HepG2 (cell line): ENCODE measurements around the gene QKI. TPM values are rescaled to one million over a fixed set of nuclear protein-coding genes. Genes with fewer than 3 reads are reported as not detected.

ENCODE experiments used
- DRAP1 ChIP-seq: IDR thresholded peaks from 2 replicates; pipeline ENCODE4 v1.6.1; 2016; ENCODE audit warnings: missing genetic modification reagents, missing compliant biosample characterization
- ELF4 ChIP-seq: sonication (generic); formaldehyde crosslinking; IDR thresholded peaks from 2 replicates; pipeline ENCODE4 v1.5.0; 2020; ENCODE audit warnings: missing genetic modification reagents, mild to moderate bottlenecking, moderate library complexity, borderline replicate concordance
- KDM5A ChIP-seq: fragments of 200-600 bp; sonication (generic); IDR thresholded peaks from 2 replicates; pipeline ENCODE4 v1.7.0; 2018; ENCODE audit warnings: antibody characterized with exemption, mild to moderate bottlenecking, low read length, borderline replicate concordance
- LCORL ChIP-seq, 2 experiments: fragments of 450-650 bp in 1 of 2; sonication (generic) in 1 of 2; formaldehyde crosslinking in 1 of 2; IDR thresholded peaks; 2 replicates each; pipeline versions ENCODE4 v1.5.0 to v1.6.1; 2017 to 2020; ENCODE audit warnings: antibody characterized with exemption in 1 of 2, missing genetic modification reagents in 1 of 2
- NFAT5 ChIP-seq: sonication (generic); formaldehyde crosslinking; IDR thresholded peaks from 2 replicates; pipeline ENCODE4 v1.4.0; 2020; ENCODE audit warnings: missing genetic modification reagents
- THRA ChIP-seq: sonication (generic); formaldehyde crosslinking; IDR thresholded peaks from 2 replicates; pipeline ENCODE4 v1.4.0; 2020; ENCODE audit warnings: missing genetic modification reagents, borderline replicate concordance
- YY1 ChIP-seq: IDR thresholded peaks from 2 replicates; pipeline ENCODE4 v1.6.1; 2011; ENCODE audit warnings: low read length, low read depth, moderate library complexity, mild to moderate bottlenecking; ENCODE audit not compliant: insufficient read depth, insufficient replicate concordance
- ZBTB2 ChIP-seq: sonication (generic); formaldehyde crosslinking; IDR thresholded peaks from 2 replicates; pipeline ENCODE4 v1.8.0; 2022; ENCODE audit warnings: low read depth, missing genetic modification reagents
- ZBTB4 ChIP-seq: sonication (generic); formaldehyde crosslinking; IDR thresholded peaks from 2 replicates; pipeline ENCODE4 v1.4.0; 2020; ENCODE audit warnings: missing genetic modification reagents, mild to moderate bottlenecking, borderline replicate concordance
- ZFP41 ChIP-seq: sonication (generic); formaldehyde crosslinking; IDR thresholded peaks from 2 replicates; pipeline ENCODE4 v1.4.0; 2020; ENCODE audit warnings: mild to moderate bottlenecking, missing genetic modification reagents, borderline replicate concordance
- ZFP62 ChIP-seq: sonication (generic); formaldehyde crosslinking; IDR thresholded peaks from 2 replicates; pipeline ENCODE4 v1.4.0; 2020; ENCODE audit warnings: missing genetic modification reagents
- ZNF124 ChIP-seq: sonication (generic); formaldehyde crosslinking; IDR thresholded peaks from 2 replicates; pipeline ENCODE4 v1.4.0; 2020; ENCODE audit warnings: missing genetic modification reagents
- ZNF224 ChIP-seq: sonication (generic); formaldehyde crosslinking; IDR thresholded peaks from 2 replicates; pipeline ENCODE4 v1.5.0; 2020; ENCODE audit warnings: mild to moderate bottlenecking, missing genetic modification reagents
- ZNF558 ChIP-seq: sonication (generic); formaldehyde crosslinking; IDR thresholded peaks from 2 replicates; pipeline ENCODE4 v1.9.0; 2022; ENCODE audit warnings: mild to moderate bottlenecking, missing genetic modification reagents, borderline replicate concordance
- ZNF749 ChIP-seq: sonication (generic); formaldehyde crosslinking; IDR thresholded peaks from 2 replicates; pipeline ENCODE4 v1.8.0; 2022; ENCODE audit warnings: mild to moderate bottlenecking, missing genetic modification reagents, moderate library complexity, borderline replicate concordance
- polyA plus RNA-seq, 8 experiments: library from polyadenylated mRNA; depleted of rRNA in 3 of 8; stranded (reverse) in 7 of 8; unstranded in 1 of 8; fragments of >200 nt; fragmentation: Illumina TruSeq in 4 of 8; extraction: Trizol in 4 of 8; gene quantifications; 2 replicates each; pipeline versions ENCODE4 v1.2.1 to v1.2.3, GENCODE V29; 2011 to 2016; ENCODE audit warnings: low read depth in 4 of 8, missing spikeins in 1 of 8, mixed read lengths in 1 of 8; ENCODE audit not compliant: insufficient read depth in 1 of 8
- total RNA-seq, 5 experiments: library from RNA; depleted of rRNA; stranded (reverse); fragments of >200 nt; fragmentation: Illumina TruSeq; extraction: Trizol; gene quantifications; 2 replicates each; pipeline ENCODE4 v1.2.3, GENCODE V29; 2016; ENCODE audit warnings: low read depth in 1 of 5

QKI gene
- total and polyA plus RNA-seq, 2 of the 13 experiments (the other 11 are each of a cell fraction or from before 2014, with no cell fraction given) = 136 to 137 TPM

GRCh38 chr6:163414117-163414945, at the start of gene QKI (continued):
- no peak for TF ChIP-seq ZBTB4 (CRISPR knock-in tag)
- TF ChIP-seq NFAT5 (CRISPR knock-in tag) = no peak
- no peak for TF ChIP-seq ZNF224 (CRISPR knock-in tag)
- TF ChIP-seq YY1 = peak; percentile 48
- no peak for TF ChIP-seq ZFP62 (CRISPR knock-in tag)
- peak; percentile 83 for TF ChIP-seq ZBTB2
- peak; percentile 29; the same call in 1 of the 2 replicates for TF ChIP-seq DRAP1 (CRISPR knock-in tag)
- no peak for TF ChIP-seq ZFP41 (CRISPR knock-in tag)
- TF ChIP-seq KDM5A = no peak
- no peak for TF ChIP-seq LCORL (IDR thresholded peaks at IDR 0.05)
- TF ChIP-seq LCORL (CRISPR knock-in tag; IDR thresholded peaks at IDR 0.05) = no peak
- no peak for TF ChIP-seq ZNF749 (CRISPR knock-in tag)
- no peak for TF ChIP-seq ZNF558
- TF ChIP-seq ZNF124 (CRISPR knock-in tag) = no peak
- no peak for TF ChIP-seq ELF4 (CRISPR knock-in tag)
- peak; percentile 74; the same call in 1 of the 2 replicates for TF ChIP-seq THRA (CRISPR knock-in tag)
